Smooth muscle cell (in vitro differentiated cells): ENCODE measurements around the gene MYO18A. TPM values are rescaled to one million over a fixed set of nuclear protein-coding genes. Genes with fewer than 3 reads are reported as not detected.
A peak's percentile ranks its signal among the peaks of the same experiment; 100 is the strongest.

Experiments
- DNase-seq: peaks from one replicate; lab custom pipeline; 2025; ENCODE audit not compliant: unreplicated experiment; lab: John Stamatoyannopoulos, UW
- H2AFZ ChIP-seq: fragments of 200-600 bp; sonication (generic); 2 replicates; pipeline ENCODE4 v1.6.0; 2016; ENCODE audit warnings: antibody characterized with exemption, low read depth, mild to moderate bottlenecking
- H3F3A ChIP-seq: fragments of 200-600 bp; sonication (generic); 2 replicates; pipeline ENCODE4 v1.6.0; 2017; ENCODE audit warnings: antibody characterized with exemption, low read depth
- H3K27ac ChIP-seq: fragments of 200-600 bp; sonication (generic); 2 replicates; pipeline ENCODE4 v1.5.1; 2016; ENCODE audit warnings: low read depth, mild to moderate bottlenecking
- H3K27me3 ChIP-seq: fragments of 200-600 bp; sonication (generic); 2 replicates; pipeline ENCODE4 v1.6.1; 2016; ENCODE audit warnings: low read depth, mild to moderate bottlenecking
- H3K36me3 ChIP-seq: fragments of 200-600 bp; sonication (generic); 2 replicates; pipeline ENCODE4 v1.5.1; 2016; ENCODE audit warnings: low read depth
- H3K4me1 ChIP-seq: fragments of 200-600 bp; sonication (generic); 2 replicates; pipeline ENCODE4 v1.5.1; 2016; ENCODE audit warnings: low read depth
- H3K4me2 ChIP-seq: fragments of 200-600 bp; sonication (generic); 2 replicates; pipeline ENCODE4 v1.6.0; 2016; ENCODE audit warnings: mild to moderate bottlenecking
- H3K4me3 ChIP-seq: fragments of 200-600 bp; sonication (generic); 2 replicates; pipeline ENCODE4 v1.5.1; 2016; ENCODE audit warnings: mild to moderate bottlenecking
- H3K79me2 ChIP-seq: fragments of 200-600 bp; sonication (generic); 2 replicates; pipeline ENCODE4 v1.6.0; 2016; ENCODE audit warnings: low read depth, mild to moderate bottlenecking
- H3K9ac ChIP-seq: fragments of 200-600 bp; sonication (generic); 2 replicates; pipeline ENCODE4 v1.6.0; 2016; ENCODE audit warnings: low read depth
- H3K9me3 ChIP-seq: fragments of 200-600 bp; sonication (generic); replicated peaks from 2 replicates; pipeline ENCODE4 v1.5.1; 2016; ENCODE audit warnings: low read depth
- H4K20me1 ChIP-seq: fragments of 200-600 bp; sonication (generic); 2 replicates; pipeline ENCODE4 v1.6.0; 2016; ENCODE audit warnings: low read depth
- CTCF ChIP-seq: fragments of 200-600 bp; sonication (generic); IDR thresholded peaks from 2 replicates; pipeline ENCODE4 v1.5.1; 2017; ENCODE audit warnings: borderline replicate concordance, mild to moderate bottlenecking, antibody characterized with exemption; ENCODE audit not compliant: insufficient read depth, poor library complexity, severe bottlenecking
- WGBS: methylation state at CpG from one replicate; pipeline ENCODE4 v1.1.7; 2016; ENCODE audit warnings: low lambda C conversion rate; 5-methylcytosine and 5-hydroxymethylcytosine counted together
- polyA plus RNA-seq: library from polyadenylated mRNA; unstranded; fragments of >200 nt; fragmentation: Nextera tagmentation; extraction: Ambion mirVana; gene quantifications from 2 replicates; pipeline ENCODE4 v1.2.1, GENCODE V29; 2016
- total RNA-seq: library from RNA; depleted of rRNA; stranded (reverse); fragments of >200 nt; gene quantifications from 2 replicates; pipeline ENCODE4 v1.2.3, GENCODE V29; 2014

MYO18A gene
- total and polyA plus RNA-seq, 2 experiments from 2014 or later = 18.0 to 22.1 TPM

- Histone ChIP-seq H3K27me3 (no peaks in the 10 kb centered on the region), H3K9ac (no peak overlapping the region), H2AFZ (no peak overlapping the region), H3K9me3 (no peaks in the 10 kb centered on the region), H4K20me1 (no peaks in the 10 kb centered on the region), H3K36me3 (no peaks in the 10 kb centered on the region), H3K27ac (no peak overlapping the region), H3F3A (no peaks in the 10 kb centered on the region), H3K4me3 (no peak overlapping the region), H3K79me2 (no peaks in the 10 kb centered on the region), H3K4me2 (no peak overlapping the region), H3K4me1 (peaks cover 17% of the 10 kb centered on the region)
- WGBS = 91% methylated on average over 9 of the region's 9 CpGs
- DNase-seq = no peak
- TF ChIP-seq CTCF = no peak
Measured at GRCh38 chr17:29062215-29062614, 118.0 kb downstream of the MYO18A start.

GRCh38 chr17:29061036-29061435 is 119.2 kb downstream of the MYO18A start:
- Histone ChIP-seq H3K27ac (peak overlapping the region; percentile 80), H3K27me3 (peaks cover 5% of the 10 kb centered on the region), H3K79me2 (no peaks in the 10 kb centered on the region), H2AFZ (no peak overlapping the region), H3K9me3 (no peaks in the 10 kb centered on the region), H3K9ac (peak overlapping the region; percentile 73), H4K20me1 (no peaks in the 10 kb centered on the region), H3K36me3 (no peaks in the 10 kb centered on the region), H3F3A (no peaks in the 10 kb centered on the region), H3K4me2 (peak overlapping the region; percentile 76), H3K4me3 (no peak overlapping the region), H3K4me1 (peaks cover 17% of the 10 kb centered on the region)
- 49% methylated on average over 7 of the region's 8 CpGs for WGBS
- DNase-seq = no peak
- no peak for TF ChIP-seq CTCF

GRCh38 chr17:29060475-29060874 is 119.7 kb downstream of the MYO18A start:
- Histone ChIP-seq H3K79me2 (no peaks in the 10 kb centered on the region), H3F3A (no peaks in the 10 kb centered on the region), H3K9ac (peak overlapping the region; percentile 73), H3K9me3 (no peaks in the 10 kb centered on the region), H3K4me3 (no peak overlapping the region), H4K20me1 (no peaks in the 10 kb centered on the region), H3K36me3 (no peaks in the 10 kb centered on the region), H3K27me3 (peaks cover 5% of the 10 kb centered on the region), H3K27ac (peak overlapping the region; percentile 80), H2AFZ (no peak overlapping the region), H3K4me1 (peaks cover 17% of the 10 kb centered on the region), H3K4me2 (peak overlapping the region; percentile 76)
- DNase-seq = no peak
- WGBS = 42% methylated on average over 6 of the region's 6 CpGs
- no peak for TF ChIP-seq CTCF

- Histone ChIP-seq H3K4me2 (peak overlapping the region; percentile 11), H3K4me3 (no peak overlapping the region), H3K36me3 (no peaks in the 10 kb centered on the region), H3K27ac (peak overlapping the region; percentile 80), H3K79me2 (no peaks in the 10 kb centered on the region), H3F3A (no peaks in the 10 kb centered on the region), H2AFZ (no peak overlapping the region), H3K9me3 (no peaks in the 10 kb centered on the region), H4K20me1 (no peaks in the 10 kb centered on the region), H3K27me3 (peaks cover 5% of the 10 kb centered on the region), H3K4me1 (peaks cover 17% of the 10 kb centered on the region), H3K9ac (no peak overlapping the region)
- WGBS = 68% methylated on average over 2 of the region's 2 CpGs
- DNase-seq = no peak
- TF ChIP-seq CTCF = no peak
Measured at GRCh38 chr17:29059281-29059680, 120.9 kb downstream of the MYO18A start.
